Muscle of leg (tissue), 11 donors: ENCODE data around the gene MYH9. TPM values are rescaled to one million over a fixed set of nuclear protein-coding genes. Genes with fewer than 3 reads are reported as not detected.

Experiments used
- DNase-seq: peaks from one replicate; pipeline ENCODE4 v3.0.0; 2013
- H3K27ac ChIP-seq: one replicate; pipeline ENCODE4 v1.5.1; 2013; ENCODE audit warnings: mild to moderate bottlenecking, low read length, control low read depth
- H3K27me3 ChIP-seq: one replicate; pipeline ENCODE4 v1.6.1; 2013; ENCODE audit warnings: low read length; ENCODE audit not compliant: control insufficient read depth, insufficient read depth
- H3K36me3 ChIP-seq: one replicate; pipeline ENCODE4 v1.6.1; 2013; ENCODE audit warnings: low read length; ENCODE audit not compliant: control insufficient read depth, insufficient read depth
- H3K4me1 ChIP-seq: one replicate; pipeline ENCODE4 v1.6.1; 2013; ENCODE audit warnings: low read length; ENCODE audit not compliant: control insufficient read depth, insufficient read depth
- H3K4me3 ChIP-seq: one replicate; pipeline ENCODE4 v1.5.1; 2013; ENCODE audit warnings: low read length, control low read depth
- H3K9me3 ChIP-seq: replicated peaks from 2 replicates; pipeline ENCODE4 v1.6.1; 2013; ENCODE audit warnings: low read depth, low read length; ENCODE audit not compliant: control insufficient read depth
- whole genome bisulfite sequencing: methylation state at CpG from one replicate; pipeline ENCODE4 v1.1.5; 2013; ENCODE audit warnings: missing lambda C conversion rate; ENCODE audit not compliant: insufficient coverage; 5-methylcytosine and 5-hydroxymethylcytosine counted together
- polyA plus RNA-seq, 8 donors: library from polyadenylated mRNA; unstranded; fragments of 120-200 nt; gene quantifications; one replicate each; pipeline versions ENCODE4 v1.2.1 to v1.2.3, GENCODE V29; 2013; ENCODE audit warnings: inconsistent platforms in 1 of 8, low replicate concordance in 1 of 8; ENCODE audit not compliant: insufficient read length in 8 of 8, insufficient read depth in 1 of 8
- total RNA-seq: library from RNA; stranded (reverse); fragments of 120-200 nt; gene quantifications from one replicate; pipeline ENCODE4 v1.2.4, GENCODE V29; 2013

The MYH9 gene
- total and polyA plus RNA-seq, 9 donors = 61.9 to 160 (median 122) TPM

- DNase-seq = peak; percentile 51
- Histone ChIP-seq H3K4me1 (peaks cover 41% of the 10 kb centered on the region), H3K27me3 (no peaks in the 10 kb centered on the region), H3K36me3 (peaks cover 17% of the 10 kb centered on the region), H3K9me3 (no peaks in the 10 kb centered on the region), H3K27ac (peak overlapping the region; percentile 98), H3K4me3 (peak overlapping the region; percentile 66)
- WGBS = 35% methylated on average over 5 of the region's 5 CpGs
Measured at GRCh38 chr22:36238373-36239149, 149.2 kb downstream of the MYH9 start.

- H3K27me3 ChIP-seq = no peaks in the 10 kb centered on the region
- no peaks in the 10 kb centered on the region for H3K9me3 ChIP-seq
- peak overlapping the region; percentile 98 for H3K27ac ChIP-seq
- peaks cover 25% of the 10 kb centered on the region for H3K36me3 ChIP-seq
- no peak for DNase-seq
- 77% methylated on average over 12 of the region's 12 CpGs for WGBS
- peak overlapping the region; percentile 66 for H3K4me3 ChIP-seq
- peaks cover 38% of the 10 kb centered on the region for H3K4me1 ChIP-seq
Measured at GRCh38 chr22:36237462-36238372, 150.1 kb downstream of the MYH9 start.

- Histone ChIP-seq H3K4me3 (no peak overlapping the region), H3K9me3 (no peaks in the 10 kb centered on the region), H3K27ac (no peak overlapping the region), H3K36me3 (peaks cover 35% of the 10 kb centered on the region), H3K27me3 (no peaks in the 10 kb centered on the region), H3K4me1 (peaks cover 38% of the 10 kb centered on the region)
- 86% methylated on average over 6 of the region's 14 CpGs for WGBS
- DNase-seq = no peak
Measured at GRCh38 chr22:36236388-36237319, 151.1 kb downstream of the MYH9 start.

- H3K9me3 ChIP-seq = no peaks in the 10 kb centered on the region
- H3K27ac ChIP-seq = no peak overlapping the region
- no peak for DNase-seq
- peaks cover 38% of the 10 kb centered on the region for H3K4me1 ChIP-seq
- no peaks in the 10 kb centered on the region for H3K27me3 ChIP-seq
- H3K36me3 ChIP-seq = peaks cover 46% of the 10 kb centered on the region
- WGBS = 44% methylated on average over 1 of the region's 3 CpGs
- no peak overlapping the region for H3K4me3 ChIP-seq
Measured at GRCh38 chr22:36235585-36235984, 152.2 kb downstream of the MYH9 start.

- H3K27ac ChIP-seq = no peak overlapping the region
- no peak overlapping the region for H3K4me3 ChIP-seq
- H3K9me3 ChIP-seq = no peaks in the 10 kb centered on the region
- WGBS = 82% methylated on average over 1 of the region's 2 CpGs
- peaks cover 53% of the 10 kb centered on the region for H3K36me3 ChIP-seq
- no peak for DNase-seq
- peaks cover 37% of the 10 kb centered on the region for H3K4me1 ChIP-seq
- no peaks in the 10 kb centered on the region for H3K27me3 ChIP-seq
Measured at GRCh38 chr22:36234919-36235318, 152.8 kb downstream of the MYH9 start.

- Histone ChIP-seq H3K4me1 (peaks cover 32% of the 10 kb centered on the region), H3K27ac (no peak overlapping the region), H3K27me3 (no peaks in the 10 kb centered on the region), H3K36me3 (peaks cover 54% of the 10 kb centered on the region), H3K9me3 (no peaks in the 10 kb centered on the region), H3K4me3 (no peak overlapping the region)
- DNase-seq = no peak
- WGBS = no CpG with 5 or more reads among the region's 2 CpGs
Measured at GRCh38 chr22:36234213-36234612, 153.6 kb downstream of the MYH9 start.

- peaks cover 57% of the 10 kb centered on the region for H3K36me3 ChIP-seq
- DNase-seq = no peak
- H3K27ac ChIP-seq = no peak overlapping the region
- no peaks in the 10 kb centered on the region for H3K27me3 ChIP-seq
- H3K9me3 ChIP-seq = no peaks in the 10 kb centered on the region
- no peak overlapping the region for H3K4me3 ChIP-seq
- H3K4me1 ChIP-seq = peaks cover 29% of the 10 kb centered on the region
- 82% methylated on average over 2 of the region's 7 CpGs for WGBS
Measured at GRCh38 chr22:36233796-36234195, 154.0 kb downstream of the MYH9 start.

- Histone ChIP-seq H3K27ac (no peak overlapping the region), H3K4me1 (peaks cover 21% of the 10 kb centered on the region), H3K9me3 (no peaks in the 10 kb centered on the region), H3K4me3 (no peak overlapping the region), H3K36me3 (peaks cover 64% of the 10 kb centered on the region), H3K27me3 (no peaks in the 10 kb centered on the region)
- no peak for DNase-seq
- WGBS = 73% methylated on average over 10 of the region's 13 CpGs
Measured at GRCh38 chr22:36232715-36233401, 154.9 kb downstream of the MYH9 start.
